MM.1S (cell line): ENCODE data around the gene ZNHIT1.

ENCODE experiments used
- DNase-seq: peaks from one replicate; pipeline ENCODE4 v3.0.0-alpha.2; 2015
- H2AFZ ChIP-seq: fragments of 300-600 bp; sonication (generic); 2 replicates; pipeline ENCODE4 v1.6.0; 2016; ENCODE audit warnings: antibody characterized with exemption, low read length
- H3F3A ChIP-seq: fragments of 300-600 bp; sonication (generic); 2 replicates; pipeline ENCODE4 v1.6.1; 2016; ENCODE audit warnings: mild to moderate bottlenecking, antibody characterized with exemption, low read length, moderate library complexity, mixed read lengths; ENCODE audit not compliant: insufficient read depth
- H3K27ac ChIP-seq: fragments of 300-600 bp; sonication (generic); 2 replicates; pipeline ENCODE4 v1.5.1; 2016; ENCODE audit warnings: mild to moderate bottlenecking, low read length
- H3K27me3 ChIP-seq: fragments of 300-600 bp; sonication (generic); replicated peaks from 2 replicates; pipeline ENCODE4 v1.6.0; 2016; ENCODE audit warnings: low read length; ENCODE audit not compliant: insufficient read depth
- H3K36me3 ChIP-seq: fragments of 300-600 bp; sonication (generic); replicated peaks from 2 replicates; pipeline ENCODE4 v1.6.1; 2016; ENCODE audit warnings: mild to moderate bottlenecking, low read length, mixed read lengths; ENCODE audit not compliant: insufficient read depth
- H3K4me1 ChIP-seq: fragments of 300-600 bp; sonication (generic); 2 replicates; pipeline ENCODE4 v1.6.1; 2016; ENCODE audit warnings: low read length, mixed read lengths
- H3K4me2 ChIP-seq: fragments of 300-600 bp; sonication (generic); 2 replicates; pipeline ENCODE4 v1.6.0; 2016; ENCODE audit warnings: low read depth, low read length
- H3K4me3 ChIP-seq: fragments of 300-600 bp; sonication (generic); 2 replicates; pipeline ENCODE4 v1.5.1; 2016; ENCODE audit warnings: low read length, mixed read lengths
- H3K79me2 ChIP-seq: fragments of 300-600 bp; sonication (generic); 2 replicates; pipeline ENCODE4 v1.6.1; 2016; ENCODE audit warnings: mixed run types, low read length, mixed read lengths
- H3K9ac ChIP-seq: fragments of 300-600 bp; sonication (generic); 2 replicates; pipeline ENCODE4 v1.6.1; 2016; ENCODE audit warnings: low read length, mixed read lengths
- H3K9me2 ChIP-seq: fragments of 300-600 bp; sonication (generic); replicated peaks from 2 replicates; pipeline ENCODE4 v1.6.1; 2016; ENCODE audit warnings: mild to moderate bottlenecking, low read length, mixed read lengths; ENCODE audit not compliant: insufficient read depth
- H3K9me3 ChIP-seq: fragments of 300-600 bp; sonication (generic); replicated peaks from 2 replicates; pipeline ENCODE4 v1.6.1; 2016; ENCODE audit warnings: mild to moderate bottlenecking, low read length, mixed read lengths; ENCODE audit not compliant: insufficient read depth
- H4K20me1 ChIP-seq: fragments of 300-600 bp; sonication (generic); 2 replicates; pipeline ENCODE4 v1.6.1; 2016; ENCODE audit warnings: mild to moderate bottlenecking, low read length, moderate library complexity, mixed read lengths; ENCODE audit not compliant: insufficient read depth
- CTCF ChIP-seq: fragments of 300-600 bp; sonication (generic); IDR thresholded peaks from 2 replicates; pipeline ENCODE4 v1.5.1; 2016; ENCODE audit warnings: antibody characterized with exemption, low read length, mixed read lengths
- EZH2 ChIP-seq: fragments of 300-600 bp; sonication (generic); optimal IDR thresholded peaks from 2 replicates; pipeline ENCODE3; 2017; ENCODE audit warnings: low read depth, mild to moderate bottlenecking, antibody characterized with exemption, low read length, mixed read lengths
- EZH2phosphoT487 ChIP-seq: fragments of 300-600 bp; sonication (generic); IDR thresholded peaks from 2 replicates; pipeline ENCODE4 v1.6.1; 2018; ENCODE audit warnings: antibody characterized with exemption, low read length

Gene ZNHIT1

DNA sequence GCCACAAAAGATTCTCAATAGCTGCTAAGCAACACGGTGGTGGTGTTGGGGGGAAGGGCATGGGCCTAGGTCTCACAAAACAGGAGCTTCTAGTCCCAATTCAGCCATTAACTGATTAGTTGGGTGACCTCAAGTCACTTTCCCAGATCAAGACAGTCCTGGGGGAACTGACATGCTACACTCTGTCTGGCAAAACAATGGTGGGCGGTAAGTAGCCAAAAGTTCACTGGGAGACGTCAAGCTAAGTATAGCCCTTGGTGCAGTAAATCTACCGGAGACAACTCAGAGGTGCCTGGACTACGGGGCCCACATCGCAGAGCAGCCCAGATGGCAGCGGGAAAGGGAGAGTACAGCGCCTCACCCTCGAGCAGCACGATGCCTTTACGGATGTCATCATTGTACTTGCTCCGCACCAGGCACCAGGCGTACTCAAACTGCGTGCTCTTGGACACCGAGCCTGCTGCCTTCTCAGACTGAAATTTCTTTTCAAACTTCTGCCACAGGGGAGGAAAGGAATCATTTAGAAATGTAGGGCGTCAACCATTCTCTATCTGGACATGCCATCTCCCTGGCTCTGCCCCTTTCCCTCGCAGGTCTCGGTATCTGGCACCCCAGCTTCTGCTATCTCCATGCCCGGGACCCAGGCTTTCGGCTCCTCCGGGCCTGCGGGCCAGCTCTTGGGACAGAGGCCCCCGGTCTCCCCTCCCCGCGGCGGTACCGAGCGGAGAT is 25.8 kb downstream of the ZNHIT1 start:
- no peaks in the 10 kb centered on the region for H3K9me2 ChIP-seq
- peaks cover 46% of the 10 kb centered on the region for H3K79me2 ChIP-seq
- no peak for TF ChIP-seq CTCF
- TF ChIP-seq EZH2phosphoT487, result no peak
- TF ChIP-seq EZH2, result no peak
- H3K4me2 ChIP-seq, result peak overlapping the region; percentile 99
- H3K9me3 ChIP-seq, result no peaks in the 10 kb centered on the region
- no peaks in the 10 kb centered on the region for H3K27me3 ChIP-seq
- H4K20me1 ChIP-seq, result no peaks in the 10 kb centered on the region
- DNase-seq, result no peak
- H2AFZ ChIP-seq, result peak overlapping the region; percentile 99
- H3K4me3 ChIP-seq, result peak overlapping the region; percentile 100
- no peaks in the 10 kb centered on the region for H3F3A ChIP-seq
- H3K4me1 ChIP-seq, result peaks cover 5% of the 10 kb centered on the region; the same call in 1 of the 2 replicates
- peak overlapping the region; percentile 99 for H3K9ac ChIP-seq
- peak overlapping the region; percentile 81 for H3K27ac ChIP-seq
- H3K36me3 ChIP-seq, result no peaks in the 10 kb centered on the region

DNA sequence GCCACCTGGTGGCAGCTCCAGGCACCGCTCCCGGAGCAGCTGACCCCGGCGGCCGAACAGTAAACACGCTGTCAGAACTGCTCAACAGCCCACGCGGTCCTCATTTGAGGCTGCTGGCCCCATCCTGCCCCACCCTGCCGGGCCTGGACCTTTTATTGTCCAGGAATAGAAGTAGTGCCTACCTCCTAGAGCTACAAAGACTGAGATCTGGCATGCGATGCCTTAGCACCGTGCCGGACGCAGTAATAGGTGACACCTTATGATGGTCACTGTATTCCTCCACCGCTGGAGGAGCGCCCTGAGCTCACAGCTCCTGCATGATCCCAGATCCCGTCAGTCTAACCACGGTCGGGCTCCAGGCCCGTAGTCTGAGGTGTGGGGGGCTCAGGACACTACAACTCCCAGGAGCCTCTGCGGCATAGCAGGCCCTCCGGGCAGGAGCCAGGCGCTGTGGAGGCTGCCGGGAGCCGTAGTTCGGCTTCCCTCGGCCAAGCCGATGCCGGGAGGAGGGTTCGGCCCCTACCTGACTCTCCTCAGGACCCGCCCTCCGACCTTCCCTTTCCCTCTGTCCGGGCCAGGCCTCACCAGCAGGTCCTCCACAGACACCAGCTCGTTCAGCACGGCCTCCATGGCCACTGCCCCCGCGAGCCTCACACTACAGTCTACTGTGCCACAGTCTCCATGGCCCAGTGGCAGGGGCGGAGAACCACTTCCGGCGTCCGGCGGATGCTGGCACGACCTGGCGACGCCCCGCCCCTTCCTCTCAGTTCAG is 26.6 kb downstream of the ZNHIT1 start, which contains the start of gene FIS1:
TSS of gene FIS1 (minus strand) at position 707 of the 772 bp plus-strand sequence. CDS start at position 630, 77 bp downstream.
- no peak for TF ChIP-seq EZH2phosphoT487
- peak; percentile 89 for TF ChIP-seq CTCF
- no peak for TF ChIP-seq EZH2
- no peaks in the 10 kb centered on the region for H3F3A ChIP-seq
- peak within 1 kb of the TSS; percentile 99 for H3K9ac ChIP-seq
- H3K36me3 ChIP-seq, result no peaks in the 10 kb centered on the region
- peak within 1 kb of the TSS; percentile 99 for H2AFZ ChIP-seq
- H3K79me2 ChIP-seq, result peaks cover 52% of the 10 kb centered on the region
- peak within 1 kb of the TSS; percentile 99 for H3K4me2 ChIP-seq
- H4K20me1 ChIP-seq, result no peaks in the 10 kb centered on the region
- no peaks in the 10 kb centered on the region for H3K9me2 ChIP-seq
- peak within 1 kb of the TSS; percentile 100 for H3K4me3 ChIP-seq
- peak; percentile 93 for DNase-seq
- H3K4me1 ChIP-seq, result peaks cover 5% of the 10 kb centered on the region; the same call in 1 of the 2 replicates
- no peaks in the 10 kb centered on the region for H3K9me3 ChIP-seq
- peak within 1 kb of the TSS; percentile 81 for H3K27ac ChIP-seq
- no peaks in the 10 kb centered on the region for H3K27me3 ChIP-seq

DNA sequence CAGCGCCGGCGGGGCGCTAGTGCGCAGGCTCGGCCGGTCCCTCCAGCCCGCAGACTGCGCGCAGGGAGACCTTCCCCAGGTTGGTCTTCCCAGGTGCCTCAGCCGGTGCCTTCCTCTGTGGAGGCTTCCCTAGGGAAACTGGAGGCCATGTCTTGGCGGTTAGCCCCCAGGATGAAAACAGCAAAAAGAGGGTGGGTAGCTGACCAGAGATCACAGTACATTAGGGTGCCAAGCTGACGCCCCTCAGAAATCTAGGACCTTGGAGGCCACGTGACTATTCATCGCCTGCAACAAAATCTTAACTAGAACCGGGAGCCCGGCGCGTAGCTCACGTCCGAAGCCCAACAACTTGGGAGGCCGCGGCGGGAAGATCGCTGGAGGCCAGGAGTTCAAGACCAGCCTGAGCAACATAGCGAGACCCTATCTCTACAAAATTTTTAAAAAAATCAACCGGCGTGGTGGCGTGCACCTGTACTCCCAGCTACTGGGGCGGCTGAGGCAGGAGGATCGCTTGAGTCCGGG is 27.2 kb downstream of the ZNHIT1 start:
- Histone ChIP-seq H3K27me3 (no peaks in the 10 kb centered on the region), H3K9me2 (no peaks in the 10 kb centered on the region), H2AFZ (peak overlapping the region; percentile 99), H3K4me1 (peaks cover 5% of the 10 kb centered on the region; the same call in 1 of the 2 replicates), H3K36me3 (no peaks in the 10 kb centered on the region), H3K4me2 (peak overlapping the region; percentile 99), H4K20me1 (no peaks in the 10 kb centered on the region), H3K9me3 (no peaks in the 10 kb centered on the region), H3K9ac (peak overlapping the region; percentile 99; the same call in 1 of the 2 replicates), H3K4me3 (peak overlapping the region; percentile 100), H3F3A (no peaks in the 10 kb centered on the region), H3K79me2 (peaks cover 57% of the 10 kb centered on the region), H3K27ac (no peak overlapping the region; the same call in 1 of the 2 replicates)
- TF ChIP-seq EZH2 (no peak), EZH2phosphoT487 (no peak)
- no peak for DNase-seq
